GM19397 (cell line): ENCODE measurements around the gene MTUS2.

Experiments used
- ATAC-seq: cut with Tn5 transposase; IDR thresholded peaks from one replicate; pipeline ENCODE4 v1.9.1; 2021; ENCODE audit warnings: mild to moderate bottlenecking, moderate library complexity; ENCODE audit not compliant: unreplicated experiment

MTUS2 gene

DNA sequence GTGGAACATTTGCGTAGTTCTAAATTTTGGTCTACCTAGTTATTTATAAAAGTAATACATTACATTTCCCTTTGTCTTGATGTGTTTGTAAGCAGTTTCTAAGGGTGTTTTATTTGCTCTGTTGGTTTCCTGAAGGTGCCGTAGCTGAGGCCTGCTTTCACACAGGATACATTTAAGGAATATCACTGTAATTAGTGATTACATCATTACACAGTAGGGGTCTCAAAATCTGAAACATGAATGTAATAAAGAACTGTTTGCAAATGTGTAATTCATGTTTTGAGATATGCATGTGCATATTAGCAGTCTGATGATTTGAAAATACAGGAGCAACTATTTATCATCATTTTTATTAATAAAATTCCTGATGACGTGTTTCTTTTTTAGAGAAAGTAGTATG is 281.8 kb downstream of the MTUS2 start:
- ATAC-seq: no peak

- no peak for ATAC-seq
Measured at GRCh38 chr13:29103065-29103800, 283.1 kb downstream of the MTUS2 start.

GRCh38 chr13:29104461-29104860 is 284.3 kb downstream of the MTUS2 start:
- ATAC-seq: no peak

DNA sequence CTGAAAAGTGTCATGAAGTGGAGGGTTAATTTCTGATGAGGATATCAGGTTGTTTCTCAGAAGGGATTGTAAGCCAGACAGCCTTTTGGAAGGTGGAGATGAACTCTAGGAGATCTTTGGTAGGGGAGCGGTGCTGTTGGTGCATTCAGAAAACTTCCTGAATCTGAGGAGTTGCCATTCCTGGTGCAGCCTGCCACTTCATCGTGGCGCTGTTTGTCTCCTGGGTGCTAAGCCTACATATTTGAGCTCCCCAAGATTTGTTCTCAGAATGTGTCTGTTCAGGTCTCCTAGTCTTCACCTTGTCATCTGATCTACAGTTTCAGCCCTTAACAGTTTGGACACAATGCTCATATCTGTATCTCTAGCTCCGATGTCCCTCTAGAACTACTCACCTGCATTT is 285.6 kb downstream of the MTUS2 start:
- no peak for ATAC-seq

DNA sequence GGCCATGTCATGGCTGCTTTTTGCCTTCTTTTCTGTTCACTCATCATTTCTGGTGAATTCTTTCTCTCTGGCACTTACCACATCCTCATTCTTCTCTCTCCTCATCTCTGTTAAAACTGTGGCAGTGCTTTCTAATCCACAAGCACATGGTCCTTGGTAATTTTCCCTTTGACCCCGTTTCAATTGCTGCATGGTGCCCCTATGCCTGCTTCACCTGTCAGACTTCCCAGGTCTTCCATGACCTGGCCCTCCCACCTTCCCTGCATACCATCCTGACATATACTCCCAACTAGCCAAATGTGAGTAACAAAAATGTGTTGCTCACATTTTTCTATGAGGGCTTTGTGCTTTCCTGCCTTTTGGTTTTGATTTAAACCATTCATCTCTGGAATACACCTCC is 286.5 kb downstream of the MTUS2 start:
- no peak for ATAC-seq

DNA sequence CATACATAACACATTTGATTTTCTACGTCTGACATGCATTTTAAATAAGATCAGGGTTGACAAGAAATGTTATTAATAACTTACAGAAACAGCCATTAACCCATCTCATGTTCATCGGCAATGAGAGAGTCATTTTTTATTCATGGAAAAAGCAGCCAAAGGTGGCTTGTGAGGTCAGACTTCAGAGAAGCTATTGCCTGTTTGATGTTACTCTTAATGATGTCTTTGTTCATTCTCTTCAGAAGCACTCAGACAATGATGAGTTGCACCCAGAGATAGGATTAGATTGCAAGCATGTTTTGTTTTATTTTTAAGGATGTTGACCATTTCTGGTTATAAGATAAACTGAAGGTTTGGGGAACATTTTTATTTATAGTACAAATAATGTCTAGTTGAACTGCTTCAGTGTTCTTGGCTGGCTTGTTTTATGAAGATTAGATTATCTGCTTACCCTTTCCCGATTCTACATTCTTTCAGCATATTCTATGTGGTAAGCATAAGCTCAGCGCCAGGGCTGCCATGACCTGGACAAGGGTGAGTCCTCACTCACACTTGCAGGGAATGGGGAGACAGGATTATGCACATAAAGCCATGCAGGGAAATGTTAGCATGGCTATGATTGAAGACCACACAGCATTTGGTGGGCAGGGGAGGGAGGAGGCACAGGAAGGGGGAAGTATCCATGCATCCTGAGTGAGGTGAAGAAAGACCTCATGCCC is 288.1 kb downstream of the MTUS2 start:
- no peak for ATAC-seq

- no peak for ATAC-seq
Measured at GRCh38 chr13:29109987-29110386, 289.8 kb downstream of the MTUS2 start.

DNA sequence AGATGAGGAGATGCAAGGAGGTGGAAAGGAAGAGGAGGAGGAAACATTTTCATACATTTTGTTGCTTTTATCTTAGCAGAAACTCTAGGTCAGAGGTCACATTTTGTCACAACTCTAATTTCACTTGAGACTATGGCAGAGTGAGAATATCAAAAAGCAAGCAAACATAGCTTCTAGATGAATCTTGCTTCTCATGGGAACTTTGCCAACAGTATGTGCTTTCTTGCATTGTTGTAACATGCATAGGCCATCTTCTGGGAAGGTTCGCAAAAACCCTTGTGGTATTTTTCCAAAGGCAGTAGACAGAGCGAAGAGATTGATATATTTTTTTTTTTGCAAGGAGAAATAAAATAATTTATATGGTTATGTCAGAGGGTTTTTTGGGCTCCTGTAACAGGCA is 291.3 kb downstream of the MTUS2 start:
- no peak for ATAC-seq

DNA sequence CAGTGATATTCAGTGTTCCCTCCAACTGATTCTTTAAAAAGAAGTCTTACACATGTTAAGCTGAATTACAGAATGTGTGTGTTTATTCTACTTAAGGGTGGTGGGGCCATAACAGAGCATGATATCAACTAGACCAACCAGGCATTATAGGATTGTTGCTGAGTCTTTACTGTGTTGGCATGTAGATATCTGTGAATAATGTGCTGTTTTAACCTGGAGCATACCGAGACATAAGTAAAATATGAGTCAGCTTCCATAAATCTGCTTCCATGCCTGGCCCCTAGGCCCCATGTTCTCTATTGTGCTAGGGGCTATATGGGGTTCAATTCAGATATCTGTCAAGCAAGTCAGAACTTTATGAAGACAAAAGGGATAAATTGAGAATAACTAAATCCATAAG is 295.7 kb downstream of the MTUS2 start:
- no peak for ATAC-seq

DNA sequence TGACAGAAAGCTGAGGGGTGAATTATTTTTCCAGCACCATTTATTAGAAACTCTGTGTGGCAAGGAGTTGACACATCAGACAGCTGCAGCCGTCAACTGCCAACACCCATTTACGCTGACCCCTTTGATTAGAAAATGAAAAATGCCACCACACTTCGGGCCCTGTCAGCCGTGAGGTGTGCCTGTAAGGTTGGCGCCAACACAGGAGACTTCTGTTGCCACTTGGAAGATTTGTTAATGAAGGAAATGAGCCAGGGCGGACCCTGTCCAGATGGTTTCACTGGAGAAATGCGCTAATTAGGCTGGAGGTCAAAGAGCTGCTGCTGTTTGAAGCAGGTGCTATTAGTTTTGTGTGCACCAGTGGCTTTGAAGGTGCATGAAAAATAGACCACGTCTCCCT is 297.5 kb downstream of the MTUS2 start:
- no peak for ATAC-seq

- ATAC-seq: no peak
Measured at GRCh38 chr13:29118471-29118870, 298.3 kb downstream of the MTUS2 start.

- ATAC-seq: peak; percentile 75
Measured at GRCh38 chr13:29125191-29125933, 305.2 kb downstream of the MTUS2 start.

GRCh38 chr13:29125934-29126424 is 305.8 kb downstream of the MTUS2 start:
- peak; percentile 57 for ATAC-seq

DNA sequence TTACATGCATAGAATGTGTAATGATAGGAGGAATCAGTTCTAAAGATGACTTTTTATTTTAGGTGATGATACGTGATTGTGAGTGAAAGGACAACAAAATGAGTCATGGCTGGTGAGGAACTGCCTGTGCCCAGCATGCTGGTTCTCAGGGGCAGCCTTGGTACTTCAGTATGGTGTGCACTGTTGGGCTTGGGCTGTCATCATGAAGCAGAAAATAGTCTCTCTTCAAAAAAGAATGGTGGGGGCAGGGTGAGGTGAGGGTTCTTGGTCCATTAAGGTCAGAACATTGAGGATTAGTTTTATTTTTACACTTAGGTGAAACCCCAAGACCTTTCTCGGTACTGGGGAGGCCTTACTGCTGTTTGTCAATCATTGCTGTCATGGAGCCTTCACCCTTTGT is 309.5 kb downstream of the MTUS2 start:
- ATAC-seq: no peak

- no peak for ATAC-seq
Measured at GRCh38 chr13:29131159-29131558, 311.0 kb downstream of the MTUS2 start.

DNA sequence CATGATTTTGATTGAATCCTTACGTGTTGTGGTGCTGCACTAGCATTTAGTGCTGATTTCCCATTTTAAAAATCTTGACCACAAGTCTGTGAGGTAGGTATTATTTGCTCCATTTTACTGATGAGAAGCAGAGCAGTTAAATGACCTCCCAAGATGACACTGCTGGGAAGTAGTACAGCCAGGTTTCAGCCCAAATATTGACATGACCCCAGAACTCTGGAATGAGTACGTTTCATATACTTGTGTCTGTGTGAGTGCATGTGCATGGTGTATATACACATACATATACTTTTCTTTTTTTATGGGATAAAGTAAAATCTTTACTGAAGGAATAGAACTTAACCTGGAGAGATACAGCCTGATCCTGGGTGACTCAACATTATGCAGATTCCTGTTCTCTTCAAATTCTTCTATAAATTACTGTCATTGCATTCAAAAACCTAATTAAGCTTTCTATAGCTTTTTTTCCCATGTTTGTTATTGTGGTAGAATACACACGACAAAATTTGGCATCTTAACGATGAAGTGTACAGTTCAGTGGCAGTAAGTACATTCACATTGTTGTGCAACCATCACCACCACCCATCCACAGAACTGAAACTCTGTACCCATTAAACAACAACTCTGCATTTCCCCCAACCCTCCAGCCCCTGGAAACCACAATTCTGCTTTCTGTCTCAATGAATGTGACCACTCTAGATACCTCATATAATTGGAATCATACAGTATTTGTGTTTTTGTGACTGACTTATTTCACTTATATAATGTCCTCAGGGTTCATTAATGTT is 311.9 kb downstream of the MTUS2 start:
- ATAC-seq: no peak

GRCh38 chr13:29136341-29136740 is 316.2 kb downstream of the MTUS2 start:
- ATAC-seq: no peak

- no peak for ATAC-seq
Measured at GRCh38 chr13:29137016-29137415, 316.9 kb downstream of the MTUS2 start.

DNA sequence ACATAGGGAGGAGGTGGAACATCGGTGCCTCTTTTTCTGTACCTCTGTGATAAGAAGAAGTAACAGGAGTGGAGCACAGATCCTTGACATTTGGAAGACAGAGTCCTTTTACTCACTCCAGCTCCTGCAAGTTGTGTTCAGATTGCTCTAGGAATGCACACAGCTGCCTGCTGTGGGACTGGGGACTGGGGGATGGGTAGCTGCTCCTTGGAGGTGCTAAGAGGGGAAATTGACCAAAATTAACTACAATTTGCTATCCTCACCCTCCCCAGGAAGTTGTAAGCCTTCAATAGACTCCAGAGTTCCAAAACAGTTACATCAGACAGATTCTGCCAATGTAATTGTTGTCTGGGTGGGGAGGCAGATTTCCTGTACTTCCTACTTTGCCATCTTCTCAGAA is 317.9 kb downstream of the MTUS2 start:
- ATAC-seq: no peak

DNA sequence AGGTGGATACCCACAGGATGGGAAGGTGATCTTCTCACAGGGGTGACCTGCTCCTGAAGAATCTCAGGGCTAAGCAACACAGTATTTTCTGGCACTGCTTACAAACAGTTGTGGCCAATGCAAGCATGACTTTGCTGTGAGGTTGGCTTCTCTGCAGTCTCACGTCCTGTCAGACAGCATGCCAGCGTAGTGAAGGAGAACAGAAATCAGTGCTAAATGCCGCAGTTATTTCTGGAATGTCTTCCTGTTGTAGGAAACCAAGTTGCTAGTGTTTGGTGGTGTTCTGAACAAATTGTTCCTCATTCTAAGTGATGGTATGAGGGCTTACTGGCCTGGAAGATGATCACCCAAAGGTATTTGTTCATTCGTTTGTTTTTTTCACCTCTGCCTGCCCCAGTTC is 320.1 kb downstream of the MTUS2 start:
- ATAC-seq: no peak

GRCh38 chr13:29143847-29144246 is 323.7 kb downstream of the MTUS2 start:
- ATAC-seq: no peak
